Measurements from ENCODE around the gene PLEKHA7. TPM values are rescaled to one million over a fixed set of nuclear protein-coding genes. Genes with fewer than 3 reads are reported as not detected.

Gene PLEKHA7
- total RNA-seq, 4 donors from 2014 or later, result 16.9 to 35.1 (median 24.1) TPM

DNA sequence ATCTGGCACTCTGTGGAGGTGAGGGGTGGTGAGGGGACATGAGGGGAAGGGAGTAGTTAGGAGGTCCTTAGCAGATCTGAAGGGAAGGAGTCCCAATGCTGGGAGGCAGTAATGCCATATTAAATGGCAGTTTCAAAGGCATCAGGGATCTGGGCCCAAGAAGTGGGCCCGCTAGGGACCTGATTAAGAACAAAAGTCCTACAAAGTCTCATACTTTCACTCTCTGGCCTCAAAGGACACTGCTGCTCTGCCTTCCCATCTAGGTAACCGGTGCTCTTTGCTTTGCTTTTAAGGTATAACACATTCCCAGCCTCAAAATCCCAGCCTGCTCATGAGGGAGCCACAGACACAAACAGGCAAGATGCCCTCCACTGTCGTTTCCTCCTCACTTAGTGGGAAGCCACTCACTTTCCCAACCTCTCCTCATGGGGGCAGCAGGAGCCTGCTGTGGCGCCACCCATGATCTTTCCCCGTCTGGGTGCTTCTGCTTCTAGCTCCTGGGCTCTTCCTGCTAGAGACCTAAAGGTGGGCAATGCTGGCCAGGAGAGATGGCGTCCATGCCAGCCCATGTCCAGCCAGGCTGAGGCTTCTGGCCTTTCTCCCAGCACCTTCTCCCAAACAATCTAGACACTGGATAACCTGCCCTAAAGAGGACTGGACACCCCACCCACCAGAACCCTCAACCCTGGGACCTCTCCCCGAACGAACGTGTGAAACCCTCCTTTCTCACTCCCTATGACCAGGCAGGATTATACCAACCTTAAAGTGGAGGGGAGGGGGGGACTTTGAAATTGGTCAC is 68.3 kb downstream of the PLEKHA7 start:
- intact Hi-C loops (cut with DNase I; ENCODE audit: low total_unique reads), result loop anchor here (10.0 kb wide), 1 partner anchor 119 kb away; no protein-coding TSS in a partner anchor
- DNase-seq (ENCODE audit: low spot score in 2 of 2), result no peak
- 54% methylated on average over 9 of the region's 9 CpGs for WGBS, 2 donors

DNA sequence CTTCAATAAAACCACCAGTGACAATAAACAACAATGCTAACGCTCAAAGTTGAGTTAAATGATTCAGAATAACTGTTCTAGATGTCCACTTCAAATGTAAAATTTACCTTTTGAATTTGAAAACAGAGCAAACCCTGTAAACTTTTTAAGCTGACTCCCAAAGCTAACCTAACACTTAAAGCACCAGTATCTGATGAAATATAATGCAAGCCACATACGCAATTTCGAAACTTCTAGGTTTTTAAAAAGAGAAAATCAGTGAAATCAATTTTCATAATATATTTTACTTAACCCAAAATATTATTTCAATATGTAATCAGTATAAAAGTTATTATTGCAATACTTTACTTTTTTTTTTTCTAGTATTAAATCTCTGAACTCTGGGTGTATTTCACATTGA is 71.3 kb downstream of the PLEKHA7 start:
- DNase-seq (ENCODE audit: low spot score in 2 of 2), result no peak
- no peak overlapping the region for H3K4me3 ChIP-seq (ENCODE audit: low read depth, poor library complexity, severe bottlenecking)
- WGBS, 2 donors, result 92 to 95% methylated on average over 3 of the region's 3 CpGs
- TF ChIP-seq, protein P1, sequence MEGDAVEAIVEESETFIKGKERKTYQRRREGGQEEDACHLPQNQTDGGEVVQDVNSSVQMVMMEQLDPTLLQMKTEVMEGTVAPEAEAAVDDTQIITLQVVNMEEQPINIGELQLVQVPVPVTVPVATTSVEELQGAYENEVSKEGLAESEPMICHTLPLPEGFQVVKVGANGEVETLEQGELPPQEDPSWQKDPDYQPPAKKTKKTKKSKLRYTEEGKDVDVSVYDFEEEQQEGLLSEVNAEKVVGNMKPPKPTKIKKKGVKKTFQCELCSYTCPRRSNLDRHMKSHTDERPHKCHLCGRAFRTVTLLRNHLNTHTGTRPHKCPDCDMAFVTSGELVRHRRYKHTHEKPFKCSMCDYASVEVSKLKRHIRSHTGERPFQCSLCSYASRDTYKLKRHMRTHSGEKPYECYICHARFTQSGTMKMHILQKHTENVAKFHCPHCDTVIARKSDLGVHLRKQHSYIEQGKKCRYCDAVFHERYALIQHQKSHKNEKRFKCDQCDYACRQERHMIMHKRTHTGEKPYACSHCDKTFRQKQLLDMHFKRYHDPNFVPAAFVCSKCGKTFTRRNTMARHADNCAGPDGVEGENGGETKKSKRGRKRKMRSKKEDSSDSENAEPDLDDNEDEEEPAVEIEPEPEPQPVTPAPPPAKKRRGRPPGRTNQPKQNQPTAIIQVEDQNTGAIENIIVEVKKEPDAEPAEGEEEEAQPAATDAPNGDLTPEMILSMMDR (IDR thresholded peaks at IDR 0.05), result no peak
- TF ChIP-seq POLR2A (IDR thresholded peaks at IDR 0.05), result no peak
- intact Hi-C loops (cut with DNase I; ENCODE audit: low total_unique reads), result loop anchor here (10.0 kb wide), 1 partner anchor 122 kb away; no protein-coding TSS in a partner anchor

More for the DNA sequence above, 68.3 kb downstream of the PLEKHA7 start:
- H3K4me3 ChIP-seq (ENCODE audit: low read depth, poor library complexity, severe bottlenecking), result no peak overlapping the region
- TF ChIP-seq POLR2A (IDR thresholded peaks at IDR 0.05), result no peak
- TF ChIP-seq, protein P1 (IDR thresholded peaks at IDR 0.05), result peak in 1 of 3 donors; percentile 39

DNA sequence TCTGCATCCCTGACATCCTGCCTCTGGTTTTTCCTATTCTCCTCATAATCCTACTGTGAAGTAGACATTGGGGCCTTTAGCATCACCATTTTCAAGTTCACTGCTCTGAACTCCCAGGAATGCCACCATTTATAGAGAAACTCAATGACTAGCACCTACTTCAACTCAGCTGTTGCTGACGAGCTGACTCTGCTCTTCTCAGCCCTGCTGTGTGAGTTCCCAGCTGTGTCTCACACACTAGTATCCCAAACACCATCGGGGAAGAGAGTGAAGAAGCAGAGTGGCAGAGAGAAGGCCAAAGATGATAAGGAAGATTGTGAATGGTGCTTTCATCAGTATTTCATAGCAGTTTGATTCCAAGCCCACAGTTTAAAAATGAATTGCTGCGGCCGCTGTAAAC is 71.9 kb downstream of the PLEKHA7 start:
- TF ChIP-seq, protein P1 (IDR thresholded peaks at IDR 0.05), result no peak
- no peak for TF ChIP-seq POLR2A (IDR thresholded peaks at IDR 0.05)
- DNase-seq (ENCODE audit: low spot score in 2 of 2), result no peak

DNA sequence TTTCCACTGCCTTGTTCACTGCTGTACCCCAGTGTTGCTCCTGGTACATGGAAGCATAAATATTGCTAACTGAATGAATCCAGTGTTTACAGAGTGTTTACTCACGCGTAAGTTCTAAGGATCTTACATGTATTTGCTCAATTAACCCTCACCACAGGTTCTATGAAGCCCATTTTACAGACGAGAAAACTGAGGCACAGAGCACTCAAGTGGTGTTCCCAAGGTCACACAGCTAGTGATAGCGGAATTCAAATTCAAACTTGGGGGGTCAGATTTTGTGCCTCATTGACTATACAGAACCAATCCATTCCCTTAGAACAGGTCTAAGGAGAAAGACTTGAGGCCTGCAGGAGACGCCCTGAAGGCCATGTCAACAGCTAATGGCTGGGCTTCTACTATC is 72.3 kb downstream of the PLEKHA7 start:
- WGBS, 2 donors, result 78% methylated on average over 5 of the region's 5 CpGs
- no peak for DNase-seq (ENCODE audit: low spot score in 2 of 2)
- H3K4me3 ChIP-seq (ENCODE audit: low read depth, poor library complexity, severe bottlenecking), result no peak overlapping the region
- intact Hi-C loops (cut with DNase I; ENCODE audit: low total_unique reads), result loop anchor here (10.0 kb wide), 1 partner anchor 123 kb away; no protein-coding TSS in a partner anchor
- no peak for TF ChIP-seq POLR2A (IDR thresholded peaks at IDR 0.05)
- TF ChIP-seq, protein P1 (IDR thresholded peaks at IDR 0.05), result no peak

More for the DNA sequence above, 71.9 kb downstream of the PLEKHA7 start:
- intact Hi-C loops (cut with DNase I; ENCODE audit: low total_unique reads), result loop anchor here (10.0 kb wide), 1 partner anchor 122 kb away; no protein-coding TSS in a partner anchor
- no peak overlapping the region for H3K4me3 ChIP-seq (ENCODE audit: low read depth, poor library complexity, severe bottlenecking)
- 85 to 89% methylated on average over 4 of the region's 4 CpGs for WGBS, 2 donors

DNA sequence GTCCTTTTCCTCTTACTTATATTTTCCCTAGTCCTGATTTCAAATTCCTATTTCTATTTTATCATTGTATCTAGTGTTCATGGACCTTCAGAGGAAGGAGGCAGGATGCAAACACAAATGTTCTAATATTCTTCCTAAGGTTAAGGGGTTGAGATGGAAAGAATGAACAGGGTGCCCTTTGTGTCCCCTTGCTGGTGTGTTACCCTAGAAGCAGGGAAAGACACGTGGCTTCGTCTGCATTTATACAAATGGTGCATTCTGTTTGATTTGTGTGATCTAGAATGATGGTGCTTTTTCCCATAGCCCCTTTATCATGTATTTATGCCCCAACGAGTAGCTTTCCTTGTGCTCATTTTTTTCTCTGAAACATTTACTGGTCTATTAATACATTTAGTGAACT is 76.2 kb downstream of the PLEKHA7 start:
- intact Hi-C loops (cut with DNase I; ENCODE audit: low total_unique reads), result no loop called here
- no peak for TF ChIP-seq POLR2A (IDR thresholded peaks at IDR 0.05)
- TF ChIP-seq, protein P1 (IDR thresholded peaks at IDR 0.05), result no peak
- no peak overlapping the region for H3K4me3 ChIP-seq (ENCODE audit: low read depth, poor library complexity, severe bottlenecking)
- DNase-seq (ENCODE audit: low spot score in 2 of 2), result no peak
- WGBS, 2 donors, result 79% methylated on average over 3 of the region's 3 CpGs
